ENCODE measurements around the gene NOB1. TPM values are rescaled to one million over a fixed set of nuclear protein-coding genes. Genes with fewer than 3 reads are reported as not detected.

Gene NOB1
- total and polyA plus RNA-seq, 9 of the 15 experiments (the other 6 are each of a cell fraction or from before 2014, with no cell fraction given) = 42.4 to 148 (median 116) TPM

GRCh38 chr16:69761983-69762813, 7.5 kb upstream of the NOB1 start, which contains the start of gene WWP2 (continued):
- TF ChIP-seq SFPQ (IDR thresholded peaks at IDR 0.05; ENCODE audit: low read depth, low read length) (no peak), RNF2 (IDR thresholded peaks at IDR 0.05) (no peak), LARP7 (IDR thresholded peaks at IDR 0.05) (no peak), NFRKB (IDR thresholded peaks at IDR 0.05; ENCODE audit: low read depth) (peak; percentile 60; the same call in 1 of the 2 replicates), ZC3H11A (IDR thresholded peaks at IDR 0.05; ENCODE audit: low read depth, low read length) (no peak), ZNF766 (CRISPR knock-in tag; conservative IDR thresholded peaks at IDR 0.05) (no peak), GTF2A2 (tag; IDR thresholded peaks at IDR 0.05) (no peak), HMG20A (CRISPR knock-in tag; conservative IDR thresholded peaks at IDR 0.05) (no peak), KDM2B (CRISPR knock-in tag; IDR thresholded peaks at IDR 0.05) (no peak), KAT7 (CRISPR knock-in tag; IDR thresholded peaks at IDR 0.05; ENCODE audit: borderline replicate concordance) (0 out of 2 replicates have a peak, but pooled peaks have one; percentile 13), ETV1 (tag; conservative IDR thresholded peaks at IDR 0.05; ENCODE audit: low read depth) (no peak), TBP (optimal IDR thresholded peaks at IDR 0.05; ENCODE audit: low read depth, low read length) (peak; percentile 47), MGA (IDR thresholded peaks at IDR 0.05) (peak; percentile 81)

All from K562 (cell line).